ENCODE data around the gene ACSS1.

The ACSS1 gene

DNA sequence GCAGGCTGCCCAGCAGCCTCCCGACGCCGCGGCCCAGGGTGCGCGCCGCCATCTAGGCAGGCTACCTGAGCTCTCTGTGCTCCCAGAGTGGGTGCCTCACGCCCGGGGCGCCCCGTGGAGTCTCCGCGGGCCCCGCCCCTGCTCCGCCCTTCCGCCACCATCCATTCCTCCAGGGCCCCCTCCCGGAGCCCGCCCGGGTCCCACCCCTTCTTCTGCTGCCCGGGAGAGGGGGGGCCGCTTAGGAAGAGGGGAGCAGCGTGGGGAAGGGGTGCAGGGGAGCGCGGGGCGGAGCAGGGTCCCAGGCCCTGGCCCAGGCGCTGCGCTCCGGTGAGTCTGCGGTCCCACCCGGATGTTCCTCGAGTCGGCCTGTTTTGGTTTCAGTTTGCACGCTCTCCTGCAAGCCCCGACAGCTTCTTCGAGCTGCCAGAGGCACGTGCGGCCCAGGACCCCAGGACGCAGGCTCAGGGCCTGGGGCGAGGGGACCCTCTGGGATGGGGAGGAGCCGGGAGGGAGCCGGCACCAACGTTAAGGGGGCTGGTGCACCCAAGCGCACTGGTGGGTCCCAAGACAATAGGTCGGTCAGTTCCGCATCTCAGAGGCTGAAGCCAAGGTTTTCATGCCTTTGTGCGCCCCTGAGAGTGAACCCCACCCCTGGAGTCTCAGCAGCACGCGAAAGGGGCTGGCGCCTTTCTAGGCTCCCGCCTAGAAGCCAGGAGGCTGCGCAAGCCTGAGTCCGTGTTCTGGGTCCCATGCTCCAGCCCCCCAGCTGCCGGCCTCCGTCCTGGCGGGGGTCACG lies at the start of gene ACSS1:
Gene ACSS1, minus strand, starts transcription at position 89 of the 796 bp plus-strand sequence. Its CDS starts 37 bp downstream, at position 52.
- peak; percentile 46 to 87 for DNase-seq

DNA sequence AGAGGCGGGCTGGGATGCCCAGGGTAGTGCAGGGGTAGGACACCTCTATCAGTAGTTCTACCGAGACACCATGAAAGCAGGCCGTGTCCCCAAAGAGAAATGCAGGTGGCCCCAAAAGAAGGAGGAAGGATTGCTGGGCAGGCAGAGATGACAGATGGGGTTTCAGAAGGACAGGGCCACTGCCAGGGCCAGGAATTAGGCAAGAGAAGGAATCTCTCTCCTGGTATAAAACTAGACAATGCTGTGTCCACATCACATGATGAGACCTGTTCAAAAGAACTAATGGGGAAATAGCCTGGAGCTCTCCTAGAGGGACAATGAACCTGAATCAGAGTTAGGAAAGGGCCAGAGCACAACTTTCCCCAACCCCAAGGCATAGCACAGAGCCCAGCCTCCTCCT lies 45.6 kb upstream of the ACSS1 start:
- no peak for DNase-seq

DNA sequence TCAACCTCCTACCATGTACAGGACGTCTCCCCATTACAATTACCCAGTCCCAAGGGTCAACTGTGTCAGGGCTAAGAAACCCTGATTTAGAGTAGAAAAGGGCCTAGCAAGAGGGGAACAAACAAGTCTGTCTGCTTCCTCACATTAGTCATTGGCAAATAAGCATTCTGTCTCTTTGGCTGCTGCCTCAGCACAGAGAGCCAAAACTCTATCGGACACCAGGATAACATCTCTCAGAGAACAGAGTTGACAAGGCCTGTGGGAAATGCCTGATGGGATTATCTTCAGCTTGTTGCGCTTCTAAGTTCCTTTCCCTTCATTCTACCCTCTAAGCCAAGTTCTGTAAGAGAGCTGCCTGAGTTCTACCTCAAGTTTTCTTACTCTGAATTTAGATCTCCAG lies 43.0 kb upstream of the ACSS1 start:
- no peak for DNase-seq

DNA sequence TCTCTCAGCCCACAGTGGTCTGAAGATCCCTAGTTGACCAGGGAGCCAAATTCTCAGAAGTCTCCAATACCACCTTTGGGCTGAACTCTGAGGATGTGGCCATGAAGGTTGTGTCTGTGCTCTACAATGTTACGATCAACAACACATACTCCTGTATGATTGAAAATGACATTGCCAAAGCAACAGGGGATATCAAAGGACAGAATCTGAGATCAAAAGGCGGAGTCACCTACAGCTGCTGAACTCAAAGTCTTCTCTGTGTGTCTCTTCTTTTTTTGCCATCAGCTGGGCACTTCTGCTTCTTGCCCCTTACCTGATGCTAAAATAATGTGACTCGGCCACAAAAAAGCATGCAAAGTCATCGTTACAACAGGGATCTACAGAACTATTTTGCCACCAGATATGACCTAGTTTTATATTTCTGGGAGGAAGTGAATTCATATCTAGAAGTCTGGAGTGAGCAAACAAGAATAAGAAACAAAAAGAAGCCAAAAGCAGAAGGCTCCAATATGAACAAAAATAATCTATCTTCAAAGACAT lies 41.7 kb upstream of the ACSS1 start:
- no peak for DNase-seq

DNA sequence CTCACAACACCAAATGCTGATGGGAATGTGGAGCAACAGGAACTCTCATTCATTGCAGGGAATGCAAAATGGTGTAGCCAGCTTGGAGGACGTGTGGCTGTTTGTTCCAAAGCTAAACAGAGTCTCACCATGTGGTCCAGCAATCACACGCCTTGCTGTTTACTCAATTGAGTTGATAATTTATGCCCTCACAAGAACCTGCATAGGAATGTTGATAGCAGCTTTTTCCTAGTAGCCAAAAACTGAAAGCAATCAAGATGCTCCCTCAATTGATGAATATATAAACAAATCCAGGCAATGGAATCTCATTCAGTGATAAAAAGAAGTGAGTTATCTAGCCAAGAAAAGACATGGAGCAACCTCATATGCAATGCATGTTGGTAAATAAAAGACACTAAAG lies 39.6 kb upstream of the ACSS1 start:
- no peak for DNase-seq

DNA sequence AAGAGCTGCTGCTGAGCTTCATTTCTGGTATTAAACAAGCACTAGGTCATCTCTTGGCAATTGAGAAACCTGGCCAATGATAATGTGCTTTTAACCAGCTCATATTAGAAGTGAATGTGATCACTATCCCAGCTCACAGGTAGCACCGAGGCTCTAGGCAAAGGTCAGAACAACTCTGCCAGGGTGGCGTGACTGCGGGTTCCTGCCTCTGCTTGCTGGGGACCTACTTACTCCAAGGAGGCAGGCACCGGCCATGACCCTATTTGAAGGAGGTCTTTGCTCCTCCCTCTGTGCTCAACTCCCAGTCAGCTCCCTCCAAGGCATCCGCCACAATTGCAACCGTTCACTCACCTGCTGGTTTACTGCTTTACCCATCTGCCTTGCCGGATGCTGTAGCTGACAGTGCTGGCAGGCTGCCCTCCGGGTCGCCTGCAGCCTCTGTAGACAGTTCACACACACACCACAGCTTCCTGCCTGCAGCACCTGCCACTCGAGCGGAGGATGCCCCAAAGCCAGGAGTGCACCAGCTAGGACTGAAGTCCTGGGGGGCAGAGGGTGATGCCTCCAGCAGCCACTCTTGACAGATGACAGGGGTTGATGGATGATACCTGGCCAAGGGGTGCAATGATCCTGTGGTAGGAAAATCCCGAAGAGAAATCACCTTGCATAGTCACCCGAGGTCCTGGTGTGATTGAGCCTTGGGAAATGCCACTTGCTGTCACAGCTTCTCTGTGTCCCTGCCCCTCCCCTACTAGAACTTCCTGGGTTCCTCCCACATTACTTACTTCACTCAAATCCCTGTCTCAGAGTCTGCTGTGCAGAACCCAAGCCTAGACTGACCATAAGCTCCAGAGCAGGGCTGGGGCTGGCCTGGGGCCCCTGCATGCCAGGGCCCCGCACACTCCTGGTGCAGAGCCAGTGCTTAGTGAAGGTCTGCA lies 32.8 kb upstream of the ACSS1 start:
- DNase-seq, result no peak

DNA sequence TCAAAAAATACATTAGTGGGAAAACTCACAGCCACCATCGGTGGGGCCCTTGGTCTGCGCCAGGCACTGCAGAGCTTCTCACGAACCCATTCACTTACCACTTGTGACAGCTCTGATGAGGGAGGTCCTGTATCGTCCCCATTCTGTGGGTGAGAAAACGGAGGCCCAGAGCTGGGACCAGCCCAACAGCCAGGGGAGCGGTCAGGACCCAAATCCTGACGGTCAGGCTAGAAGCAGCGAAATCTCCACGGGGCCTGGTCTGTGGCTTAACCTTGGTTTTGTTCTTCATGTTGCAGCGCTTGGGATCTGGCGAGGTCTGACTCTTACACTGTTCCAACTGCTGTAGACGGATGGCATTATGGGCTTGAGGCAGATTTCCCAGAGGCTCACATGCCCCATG lies 31.7 kb upstream of the ACSS1 start:
- no peak for DNase-seq

DNA sequence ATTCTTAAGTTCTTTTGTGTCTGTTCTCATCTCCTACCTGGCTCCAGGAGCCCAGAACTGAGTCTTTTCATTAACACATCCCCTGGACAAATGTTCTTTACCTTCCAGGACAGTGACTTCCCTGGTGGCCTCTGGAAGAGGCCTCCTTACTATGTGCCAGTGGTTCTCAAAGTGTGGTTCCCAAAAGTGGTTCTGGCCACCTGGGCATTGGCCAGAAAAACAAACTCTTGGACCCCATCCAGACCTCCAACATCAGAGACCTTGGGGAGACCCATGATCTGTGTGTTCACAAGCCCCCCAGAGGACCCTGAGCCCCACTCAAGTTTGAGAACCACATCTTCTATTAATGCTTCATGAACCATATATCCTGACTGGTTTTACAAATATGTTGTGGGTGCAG lies 31.2 kb upstream of the ACSS1 start:
- DNase-seq, result no peak

DNA sequence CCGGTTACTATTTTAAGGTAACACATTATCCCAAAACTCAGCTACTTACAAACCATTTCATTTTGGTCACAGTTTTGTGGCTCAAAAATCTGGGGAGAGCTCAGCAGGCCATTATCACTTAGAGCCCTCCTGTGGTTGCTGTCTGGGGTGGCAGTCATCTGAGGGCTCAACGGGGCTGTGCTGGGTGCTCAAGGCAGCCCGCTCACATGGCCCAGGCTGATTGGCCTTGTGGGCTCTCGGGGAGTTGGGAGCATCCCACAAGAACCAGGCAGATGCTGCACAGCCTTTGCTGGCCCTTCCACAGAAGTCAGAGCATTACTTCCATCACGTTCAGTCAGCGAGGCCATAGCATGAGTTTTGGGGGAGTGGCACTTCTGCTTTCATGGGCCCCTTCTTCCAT lies 30.3 kb upstream of the ACSS1 start:
- no peak for DNase-seq

DNA sequence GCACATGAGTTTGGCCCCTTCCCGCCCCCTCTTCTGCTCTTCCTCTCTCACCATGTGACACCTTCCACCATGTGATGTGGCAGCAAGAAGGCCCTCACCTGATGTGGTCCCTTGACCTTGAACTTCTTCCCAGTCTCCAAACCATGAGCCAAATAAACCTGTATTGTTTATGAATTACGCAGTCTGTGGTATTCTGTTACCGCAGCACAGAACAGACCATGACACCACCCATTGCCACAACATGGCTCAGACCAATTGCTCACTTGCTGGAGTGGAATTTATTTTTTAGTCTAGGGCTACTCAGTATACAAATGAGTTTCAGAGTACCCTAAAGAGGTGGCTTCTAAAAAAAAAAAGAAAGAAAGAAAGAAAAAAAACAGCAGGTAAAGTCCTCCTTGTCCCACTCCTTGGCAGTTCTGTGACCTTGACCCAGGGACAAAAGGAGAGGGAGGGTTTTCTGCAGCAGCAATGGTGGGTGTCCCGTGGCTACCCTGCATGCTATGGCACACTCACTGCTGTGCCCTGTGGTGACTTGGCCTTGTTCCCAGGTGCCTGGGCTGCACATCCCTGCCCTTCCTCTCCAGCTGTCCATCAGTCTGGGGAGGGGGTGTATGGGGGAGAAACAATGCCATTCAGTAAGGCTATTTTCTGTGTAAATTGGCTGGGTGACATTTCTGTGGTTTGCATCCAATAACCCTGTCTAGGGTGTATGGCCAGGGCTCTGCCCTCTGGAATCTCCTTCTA lies 29.4 kb upstream of the ACSS1 start:
- no peak for DNase-seq

DNA sequence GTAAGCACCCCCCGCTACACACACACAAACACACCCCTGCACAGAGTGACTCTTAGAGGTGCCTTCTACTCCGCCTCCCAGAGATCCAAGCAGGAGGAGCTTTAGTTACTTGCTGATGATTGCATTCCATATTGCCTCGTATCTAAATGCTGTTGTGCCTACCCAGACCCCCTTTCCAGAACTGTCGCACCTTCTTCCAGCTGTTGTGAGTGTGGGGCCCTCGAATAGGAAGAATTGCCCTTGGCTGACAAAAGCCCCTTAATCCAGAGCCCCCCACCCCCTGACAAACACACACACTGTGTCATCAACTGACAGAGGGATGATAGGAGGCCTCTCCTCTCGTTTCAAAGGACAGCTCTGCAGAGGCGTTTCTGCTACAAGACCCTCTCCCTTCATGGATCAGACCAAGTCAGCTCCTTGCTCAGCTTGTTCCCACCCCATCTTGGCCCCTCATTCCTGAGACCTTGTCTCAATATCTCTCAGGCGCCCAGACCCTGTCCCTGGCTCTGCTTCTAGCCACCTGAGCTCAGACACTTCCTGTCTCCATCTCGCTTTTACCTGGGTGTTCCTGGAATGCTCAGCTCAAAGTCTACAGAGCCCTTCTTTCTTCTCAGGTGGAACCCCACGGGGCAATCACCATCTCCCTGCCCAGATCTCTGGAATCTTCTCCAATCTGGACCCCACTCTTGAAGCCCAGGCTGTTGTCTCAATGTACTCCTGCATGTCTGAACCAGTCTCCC lies 28.0 kb upstream of the ACSS1 start:
- DNase-seq, result no peak

DNA sequence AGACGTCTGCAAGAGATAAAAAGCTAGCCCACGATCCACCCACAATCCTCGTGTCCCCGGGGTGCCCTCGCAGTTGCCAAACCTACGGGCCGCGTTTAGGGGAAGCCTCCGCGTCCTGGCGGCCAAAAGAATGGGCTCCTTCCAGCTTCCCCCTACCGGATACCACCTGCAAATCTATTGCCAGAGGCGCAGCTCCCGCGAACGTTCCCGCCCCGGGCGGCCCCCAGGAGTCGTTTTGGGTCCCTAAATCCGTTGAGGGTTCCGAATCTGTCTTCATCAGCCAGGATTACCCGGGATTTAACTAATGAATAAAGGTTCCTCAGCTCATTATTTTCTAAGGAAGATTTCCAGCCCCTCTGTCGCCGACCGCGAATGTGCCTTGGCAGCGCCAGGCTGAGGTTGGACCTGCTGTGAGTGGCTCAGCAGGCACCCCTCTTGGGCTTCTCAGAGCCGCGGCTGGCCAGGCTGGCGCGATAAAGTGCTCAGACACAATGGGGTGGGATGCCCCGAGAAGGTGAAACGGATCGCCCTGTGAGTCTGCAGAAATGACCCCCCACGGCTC lies 26.8 kb upstream of the ACSS1 start:
- peak in 1 of 2 experiments; percentile 55 for DNase-seq

DNA sequence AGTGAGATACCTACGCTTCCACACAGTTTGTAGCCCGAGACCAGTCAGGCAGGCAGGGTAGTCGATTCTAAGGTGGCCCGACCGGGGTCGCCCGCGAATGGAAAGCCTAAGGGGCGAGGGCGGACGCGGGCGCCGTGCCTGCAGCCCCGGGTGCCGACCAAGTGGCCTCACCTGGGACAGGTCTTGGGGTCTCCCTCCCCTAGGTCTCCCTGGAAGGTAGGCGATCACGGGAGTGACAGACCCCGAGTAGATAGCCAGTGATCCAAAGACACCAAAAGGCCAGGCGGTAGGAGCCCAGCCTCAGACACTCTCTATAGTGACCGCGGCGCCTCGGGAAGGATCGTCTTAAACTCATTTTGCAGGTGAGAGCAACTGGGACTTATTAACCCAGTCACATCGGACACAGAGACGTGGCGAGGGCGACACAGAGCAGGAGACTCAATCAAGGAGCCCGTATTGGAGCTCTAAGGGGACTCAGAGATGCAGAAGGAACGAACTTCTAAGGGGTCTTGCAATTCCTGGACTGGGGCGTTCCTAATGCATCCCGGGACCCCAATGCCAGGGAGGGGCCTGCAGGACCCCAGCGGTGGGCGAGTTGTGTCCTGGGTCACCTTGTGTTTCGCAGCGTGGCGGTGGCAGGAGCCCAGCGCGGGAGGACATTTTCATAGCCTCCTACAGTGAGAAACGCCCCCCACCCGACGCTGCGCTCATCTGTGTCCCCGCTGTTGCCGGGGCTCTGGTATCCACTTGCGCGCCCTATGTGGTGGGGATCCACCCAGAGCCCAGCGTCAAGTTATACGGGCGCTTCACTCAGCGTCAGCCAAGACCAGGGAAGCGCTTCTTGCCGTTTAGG lies 26.1 kb upstream of the ACSS1 start:
- peak in 1 of 2 experiments; percentile 55 for DNase-seq

DNA sequence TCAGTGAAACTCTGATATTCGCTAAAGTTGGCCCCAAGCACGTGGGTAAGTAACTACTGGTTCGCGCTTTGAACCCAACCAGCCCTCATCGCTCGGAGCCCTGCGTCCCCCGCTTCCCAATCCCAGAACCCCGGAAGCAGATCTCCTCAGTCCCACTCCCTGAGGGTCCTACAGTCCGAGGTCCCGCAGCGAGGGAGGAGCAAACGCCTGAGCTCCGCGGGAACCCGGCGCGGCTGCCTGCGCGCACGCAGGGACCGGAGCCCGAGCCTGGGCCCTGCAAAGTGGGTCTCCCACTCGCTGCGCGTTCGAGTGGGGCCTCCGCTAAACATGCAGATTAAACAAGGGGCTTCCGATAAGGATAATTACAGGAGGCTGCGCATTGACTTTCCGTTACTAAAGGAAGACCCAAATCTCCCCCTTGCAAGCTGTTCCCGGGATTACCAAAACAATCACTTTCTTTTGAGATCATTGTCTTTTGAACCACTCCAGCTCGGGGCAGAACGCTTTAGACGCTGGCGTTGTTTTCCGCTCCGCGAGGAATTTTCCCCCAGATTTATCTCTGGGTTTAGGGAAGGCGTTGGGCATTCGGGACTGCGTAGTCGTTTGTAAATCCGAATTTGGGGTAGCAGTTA lies 25.3 kb upstream of the ACSS1 start:
- DNase-seq, result no peak

DNA sequence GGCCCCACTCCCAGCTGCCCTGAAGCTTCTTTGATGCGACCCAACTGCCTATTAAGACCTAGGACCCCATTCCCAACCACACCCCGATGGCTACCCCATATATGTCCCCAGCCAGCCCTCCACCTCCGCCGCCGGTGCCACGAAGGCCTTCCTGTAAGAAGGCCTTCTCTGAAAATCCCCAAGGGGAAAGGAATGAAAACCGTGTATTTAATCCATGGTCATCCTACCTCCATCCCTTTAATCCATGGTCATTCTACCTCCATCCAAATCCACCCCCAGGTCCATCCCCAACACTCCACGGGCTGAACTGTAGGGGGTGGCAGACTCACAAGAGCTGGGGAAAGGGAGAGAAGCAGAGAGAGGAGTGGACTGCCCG lies 24.5 kb upstream of the ACSS1 start:
- DNase-seq, result no peak

DNA sequence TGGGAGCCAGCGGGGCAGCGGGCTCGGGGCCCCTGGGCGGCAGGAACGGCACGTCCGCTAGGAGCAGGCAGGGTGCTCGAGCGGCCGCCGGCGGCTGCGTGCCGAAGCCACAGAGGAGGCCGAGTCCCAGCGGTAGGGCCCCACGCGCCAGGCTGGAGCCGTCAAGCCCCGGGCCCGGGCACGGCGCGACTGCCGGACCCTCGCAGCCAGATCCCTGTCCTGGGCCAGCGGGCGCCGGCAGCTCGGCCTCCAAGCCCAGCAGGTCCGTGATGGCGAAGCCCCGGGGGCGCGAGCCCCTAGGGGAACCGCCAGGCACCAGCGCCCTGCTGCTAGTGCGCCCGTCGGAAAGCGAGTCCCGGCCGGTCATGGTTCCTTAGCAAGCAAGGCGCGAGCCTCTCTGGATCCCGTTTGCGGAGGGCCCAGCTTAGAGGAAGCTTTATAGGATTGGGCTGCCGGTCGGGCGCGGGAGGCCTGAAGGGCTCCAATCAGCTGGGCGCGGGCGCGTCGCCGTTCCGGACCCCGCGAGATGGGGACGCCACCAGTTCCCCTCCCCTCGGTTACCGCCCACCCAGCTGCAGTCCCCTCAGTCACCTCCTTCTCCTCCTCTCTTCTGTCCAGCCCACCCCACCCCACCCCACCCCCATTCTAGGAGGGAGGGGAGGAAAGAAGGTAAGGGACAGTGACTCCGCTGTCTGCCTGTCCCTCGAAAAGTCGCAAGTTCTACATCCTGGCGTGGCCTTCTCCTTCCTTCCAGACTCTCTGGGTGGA lies 24.0 kb upstream of the ACSS1 start, which contains the start of gene VSX1:
Gene VSX1, minus strand, starts transcription at position 412 of the 768 bp plus-strand sequence. Its CDS starts 45 bp downstream, at position 367.
- DNase-seq, result no peak

DNA sequence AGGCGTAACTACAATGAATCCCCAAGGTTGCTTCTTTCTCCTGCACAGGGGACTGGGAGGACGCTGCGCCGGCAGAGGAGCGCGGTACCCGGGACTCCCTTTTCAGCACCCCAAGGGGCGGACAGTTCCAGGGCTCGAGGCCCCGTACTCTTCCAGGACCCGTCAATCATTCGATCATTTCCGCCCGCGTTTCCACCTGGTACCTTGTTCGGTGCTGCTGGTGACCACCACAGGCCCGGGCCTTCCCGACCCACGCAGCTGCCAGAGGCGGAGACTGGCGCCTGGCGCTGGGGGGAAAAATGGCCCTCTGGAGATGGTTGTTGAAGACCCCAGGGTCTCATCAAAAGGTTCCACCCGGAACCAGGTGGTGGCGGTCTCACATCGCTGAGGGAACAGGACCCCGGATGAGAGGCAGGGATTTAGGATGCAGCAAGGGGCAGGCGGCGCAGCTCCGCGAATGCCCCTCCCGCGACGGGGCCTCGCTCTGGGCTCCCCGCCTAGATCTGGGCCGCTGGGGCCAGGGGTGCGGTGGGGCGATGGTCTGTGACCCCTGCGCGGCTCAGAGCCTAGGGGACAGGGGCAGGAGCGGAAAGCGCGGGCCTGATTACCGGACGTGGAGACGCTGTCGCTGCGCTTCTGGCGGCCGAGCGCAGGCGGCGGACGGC lies 23.3 kb upstream of the ACSS1 start:
- DNase-seq, result no peak

DNA sequence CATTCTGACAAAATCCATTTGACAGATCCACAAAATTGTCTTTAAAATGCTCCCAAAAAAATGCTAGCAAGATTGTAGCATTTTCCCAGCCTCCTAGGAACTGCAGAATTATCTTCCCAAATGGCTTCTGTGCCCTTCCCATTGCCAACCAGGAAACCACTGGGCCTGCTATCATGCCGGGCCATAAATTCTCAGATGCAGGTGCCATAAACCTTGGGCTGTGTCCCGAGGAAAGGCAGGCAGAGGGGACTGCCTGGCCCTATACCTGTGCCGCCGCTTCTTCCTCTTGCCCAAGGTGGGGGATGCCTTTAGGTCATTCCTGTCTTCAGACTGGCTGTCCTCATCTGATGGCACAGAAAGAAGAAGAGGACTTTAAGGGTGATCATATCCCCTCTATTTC lies 21.2 kb upstream of the ACSS1 start:
- DNase-seq, result no peak

DNA sequence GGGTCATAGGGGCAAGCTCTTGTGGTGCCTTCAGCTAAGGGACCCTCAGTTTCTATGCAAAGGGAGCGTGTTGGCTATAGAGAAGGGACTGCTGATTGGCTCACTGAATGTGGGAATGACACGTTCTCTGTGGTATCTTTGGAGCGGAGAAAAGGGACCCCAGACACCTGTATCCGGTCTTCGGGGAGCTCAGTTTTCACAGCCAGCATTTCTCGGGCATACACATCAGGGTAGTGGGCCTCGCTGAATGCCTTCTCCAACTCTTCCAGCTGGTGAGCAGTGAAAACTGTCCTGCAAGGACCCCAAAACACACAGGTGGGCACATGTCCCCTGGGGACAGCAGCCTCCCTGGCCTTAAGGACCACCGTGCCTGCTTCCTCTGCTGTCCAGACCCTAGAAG lies 20.7 kb upstream of the ACSS1 start:
- no peak for DNase-seq

Measured in NCI-H526 (cell line).